HG03565 (cell line): ENCODE measurements around the gene NPM1.

ENCODE experiments used
- ATAC-seq: cut with Tn5 transposase; IDR thresholded peaks from one replicate; pipeline ENCODE4 v1.9.1; 2021; ENCODE audit warnings: mild to moderate bottlenecking, moderate library complexity; ENCODE audit not compliant: unreplicated experiment

NPM1 gene

GRCh38 chr5:171447226-171447625, 59.6 kb downstream of the NPM1 start:
- ATAC-seq = no peak

DNA sequence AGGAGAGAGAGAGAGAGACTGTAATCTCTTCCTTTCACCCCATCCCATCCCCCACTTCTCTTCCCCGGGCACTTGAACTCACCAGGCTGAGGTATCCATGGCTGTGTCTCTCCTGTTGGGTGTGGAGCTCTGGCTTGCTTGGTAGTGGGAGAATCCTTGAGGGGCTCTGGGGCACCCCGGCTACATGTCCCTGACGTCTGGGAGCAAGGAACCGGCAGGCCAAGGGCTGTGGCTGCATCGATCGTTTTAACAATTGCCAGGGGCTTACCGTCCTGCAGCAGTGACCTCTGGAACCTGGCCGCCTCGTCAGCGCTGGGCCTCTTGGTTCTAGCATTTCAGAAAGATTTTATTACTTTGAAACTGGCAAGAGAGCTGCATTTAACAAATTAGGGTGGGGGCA, 61.8 kb downstream of the NPM1 start:
- ATAC-seq = no peak

- no peak for ATAC-seq
These were observed 63.0 kb downstream of the NPM1 start for GRCh38 chr5:171450423-171451331.

DNA sequence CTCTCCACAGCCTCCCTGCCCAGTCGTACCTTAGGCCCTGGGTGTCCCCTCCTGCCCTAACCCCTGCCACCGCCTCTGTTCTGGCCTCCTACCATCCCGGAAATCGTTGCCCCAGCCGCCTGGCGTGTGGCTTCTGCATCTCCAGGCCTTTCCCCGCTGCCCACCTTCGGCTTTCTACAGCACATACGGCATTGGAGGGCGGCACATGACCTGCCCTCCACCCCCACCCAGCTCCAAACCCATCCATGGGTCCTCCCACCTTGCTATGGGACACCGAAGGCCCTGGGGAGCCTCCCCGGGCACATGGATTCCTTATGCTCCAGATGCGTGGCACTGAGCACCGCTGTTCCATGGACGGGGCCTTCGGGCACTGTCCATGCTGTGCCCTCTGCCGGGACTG, 63.8 kb downstream of the NPM1 start:
- ATAC-seq = no peak

GRCh38 chr5:171453056-171453725, 65.5 kb downstream of the NPM1 start:
- no peak for ATAC-seq

GRCh38 chr5:171453988-171454387, 66.3 kb downstream of the NPM1 start:
- no peak for ATAC-seq

GRCh38 chr5:171454549-171454948, 66.9 kb downstream of the NPM1 start:
- no peak for ATAC-seq

GRCh38 chr5:171455522-171455921, 67.9 kb downstream of the NPM1 start:
- ATAC-seq = no peak

DNA sequence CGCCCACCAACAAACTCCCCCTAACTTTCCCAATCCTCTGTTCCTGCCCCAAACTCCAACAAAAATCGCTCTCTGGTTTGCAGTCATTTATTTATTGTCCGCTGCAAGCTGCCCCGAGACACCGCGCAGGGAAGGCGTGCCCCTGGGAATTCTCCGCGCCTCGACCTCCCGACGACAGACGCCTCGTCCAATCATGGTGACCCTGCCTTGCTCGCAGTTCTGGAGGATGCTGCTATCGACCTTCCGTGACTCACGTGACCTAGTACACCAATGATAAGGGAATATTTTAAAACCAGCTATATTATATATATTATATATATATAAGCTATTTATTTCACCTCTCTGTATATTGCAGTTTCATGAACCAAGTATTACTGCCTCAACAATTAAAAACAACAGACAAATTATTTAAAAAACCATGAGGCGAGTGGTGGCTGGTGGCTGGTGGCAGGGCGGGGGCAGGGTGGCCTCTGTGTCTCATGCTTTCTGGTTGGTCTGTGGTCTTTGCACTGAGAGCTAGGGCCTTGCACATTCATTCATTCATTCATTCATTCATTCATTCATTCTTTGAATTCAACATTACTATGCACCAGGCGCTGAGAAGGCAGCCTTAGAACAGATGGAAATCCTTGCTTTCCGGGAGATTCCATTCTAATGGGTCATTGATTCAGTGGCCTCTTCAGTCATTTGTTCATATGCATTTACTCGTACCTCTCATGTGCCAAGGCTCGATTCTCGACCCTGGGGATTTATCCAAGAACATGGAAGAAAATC, 69.7 kb downstream of the NPM1 start:
- ATAC-seq = no peak

- ATAC-seq = no peak
These were observed 72.2 kb downstream of the NPM1 start for GRCh38 chr5:171459839-171460238.
